HepG2 (cell line): ENCODE data around the gene PRR5L. TPM values are rescaled to one million over a fixed set of nuclear protein-coding genes. Genes with fewer than 3 reads are reported as not detected.

ENCODE experiments used
- ATAC-seq: fragments of 200-7000 bp; cut with Tn5 transposase; 3 replicates; pipeline ENCODE4 v1.9.1; 2020; ENCODE audit warnings: mild to moderate bottlenecking, moderate library complexity
- BruUV-seq: library from RNA; stranded (reverse); fragments of 400-500 nt; replicated peaks from 2 replicates; lab custom pipeline; 2021; lab: Mats Ljungman, UMichigan
- CTCF ChIA-PET: fragments of 300-600 bp; formaldehyde crosslinking; extraction: SDS; loops from one replicate; lab custom pipeline; 2021; ENCODE audit warnings: low total read pairs, inconsistent platforms, low intra/inter-chr PET ratio; lab: Yijun Ruan, JAX
- POLR2A ChIA-PET: fragments of 350-600 bp; sonication (Branson Sonifier 250); formaldehyde crosslinking; loops from one replicate; lab custom pipeline; 2020; ENCODE audit warnings: antibody characterized with exemption, inconsistent platforms; lab: Yijun Ruan, JAX
- DNase-seq: peaks from one replicate; pipeline ENCODE4 v3.0.0-alpha.2; 2015; ENCODE audit warnings: low spot score
- FAIRE-seq: peaks from 3 replicates; lab custom pipeline; 2011; peaks lifted over from hg19 to GRCh38; lab: Jason Lieb, UNC
- H2AFZ ChIP-seq: one replicate; pipeline ENCODE4 v1.6.1; 2011; ENCODE audit warnings: low read length, inconsistent platforms
- H3K27ac ChIP-seq: fragments of 300-600 bp; 3 replicates; pipeline ENCODE4 v1.8.0; 2011; ENCODE audit warnings: mixed run types, mild to moderate bottlenecking, mixed read lengths, low read length, inconsistent platforms; ENCODE audit not compliant: insufficient read depth; ENCODE audit errors: extremely low read length
- H3K27me3 ChIP-seq, 2 experiments: fragments of 200-600 bp in 1 of 2; 2 replicates in 1 of 2; 3 replicates in 1 of 2; pipeline versions ENCODE4 v1.6.0 to v1.8.0; 2011; ENCODE audit warnings: low read length in 2 of 2, mild to moderate bottlenecking in 2 of 2, moderate library complexity in 2 of 2, inconsistent platforms in 1 of 2; ENCODE audit not compliant: insufficient read depth in 2 of 2, control insufficient read depth in 1 of 2
- H3K36me3 ChIP-seq, 2 experiments: fragments of 200-600 bp in 1 of 2; replicated peaks in 1 of 2; 2 replicates in 1 of 2; 3 replicates in 1 of 2; pipeline versions ENCODE4 v1.5.1 to v1.8.0; 2011; ENCODE audit warnings: low read length in 2 of 2, inconsistent platforms in 1 of 2; ENCODE audit not compliant: insufficient read depth in 2 of 2, control insufficient read depth in 1 of 2
- H3K4me1 ChIP-seq: 2 replicates; pipeline ENCODE4 v1.5.1; 2012; ENCODE audit warnings: low read length, inconsistent platforms; ENCODE audit not compliant: insufficient read depth
- H3K4me2 ChIP-seq: 2 replicates; pipeline ENCODE4 v1.6.0; 2011; ENCODE audit warnings: low read depth, low read length, inconsistent platforms
- H3K4me3 ChIP-seq, 3 experiments: fragments of 200-600 bp in 1 of 3; sonication (generic), shearing (Covaris generic) in 1 of 3; replicated peaks in 1 of 3; 2 replicates each; pipeline ENCODE4 v1.5.1; 2011 to 2016; ENCODE audit warnings: low read length in 3 of 3, inconsistent platforms in 2 of 3, low read depth in 2 of 3, mild to moderate bottlenecking in 2 of 3, control low read depth in 1 of 3, mixed read lengths in 1 of 3; ENCODE audit not compliant: insufficient read depth in 1 of 3
- H3K79me2 ChIP-seq: one replicate; pipeline ENCODE4 v1.6.1; 2011; ENCODE audit warnings: low read length, inconsistent platforms; ENCODE audit not compliant: insufficient read depth
- H3K9ac ChIP-seq: 2 replicates; pipeline ENCODE4 v1.6.0; 2011; ENCODE audit warnings: mild to moderate bottlenecking, low read depth, low read length, inconsistent platforms; ENCODE audit not compliant: insufficient read depth
- H3K9me3 ChIP-seq: 2 replicates; pipeline ENCODE4 v1.5.1; 2012; ENCODE audit warnings: mild to moderate bottlenecking, low read length
- H4K20me1 ChIP-seq: 2 replicates; pipeline ENCODE4 v1.6.0; 2011; ENCODE audit warnings: inconsistent platforms, mild to moderate bottlenecking, low read length, moderate library complexity; ENCODE audit not compliant: insufficient read depth
- RARG ChIP-seq: sonication (generic); formaldehyde crosslinking; IDR thresholded peaks from 2 replicates; pipeline ENCODE4 v1.4.0; 2020; ENCODE audit warnings: low read depth, mild to moderate bottlenecking, missing genetic modification reagents
- ZNF552 ChIP-seq: sonication (generic); formaldehyde crosslinking; IDR thresholded peaks from 2 replicates; pipeline ENCODE4 v1.9.0; 2022; ENCODE audit warnings: missing genetic modification reagents, mild to moderate bottlenecking, borderline replicate concordance
- WGBS: methylation state at CpG from one replicate; pipeline ENCODE4 v1.1.6; 2017; ENCODE audit warnings: low lambda C conversion rate; 5-methylcytosine and 5-hydroxymethylcytosine counted together
- in situ Hi-C: cut with HindIII; loops from 2 replicates; pipeline ENCODE4 v1.10.0; 2017; ENCODE audit warnings: low pct_unique_long_range_greater_than_20kb; ENCODE audit not compliant: extremely low pct_ligation_motif_present
- intact Hi-C: fragments of 100-400 bp; cut with micrococcal nuclease; formaldehyde crosslinking; loops from one replicate; pipeline ENCODE4 v1.10.0; 2022; ENCODE audit not compliant: unreplicated experiment
- polyA plus RNA-seq, 8 experiments: library from polyadenylated mRNA; depleted of rRNA in 3 of 8; stranded (reverse) in 7 of 8; unstranded in 1 of 8; fragments of >200 nt; fragmentation: Illumina TruSeq in 4 of 8; extraction: Trizol in 4 of 8; gene quantifications; 2 replicates each; pipeline versions ENCODE4 v1.2.1 to v1.2.3, GENCODE V29; 2011 to 2016; ENCODE audit warnings: low read depth in 4 of 8, missing spikeins in 1 of 8, mixed read lengths in 1 of 8; ENCODE audit not compliant: insufficient read depth in 1 of 8
- total RNA-seq, 5 experiments: library from RNA; depleted of rRNA; stranded (reverse); fragments of >200 nt; fragmentation: Illumina TruSeq; extraction: Trizol; gene quantifications; 2 replicates each; pipeline ENCODE4 v1.2.3, GENCODE V29; 2016; ENCODE audit warnings: low read depth in 1 of 5
- TF ChIP-seq, protein P1 (sequence below): sonication (generic); formaldehyde crosslinking; IDR thresholded peaks from 2 replicates; pipeline ENCODE4 v1.8.0; 2022; ENCODE audit warnings: mild to moderate bottlenecking, missing genetic modification reagents; ENCODE audit not compliant: insufficient replicate concordance
- TF ChIP-seq, protein P2 (sequence below): sonication (generic); formaldehyde crosslinking; IDR thresholded peaks from 2 replicates; pipeline ENCODE4 v1.5.1; 2020; ENCODE audit warnings: missing genetic modification reagents, mild to moderate bottlenecking, borderline replicate concordance

Gene PRR5L
- total and polyA plus RNA-seq, 2 of the 13 experiments (the other 11 are each of a cell fraction or from before 2014, with no cell fraction given) = 0.16 TPM; not detected in 1

DNA sequence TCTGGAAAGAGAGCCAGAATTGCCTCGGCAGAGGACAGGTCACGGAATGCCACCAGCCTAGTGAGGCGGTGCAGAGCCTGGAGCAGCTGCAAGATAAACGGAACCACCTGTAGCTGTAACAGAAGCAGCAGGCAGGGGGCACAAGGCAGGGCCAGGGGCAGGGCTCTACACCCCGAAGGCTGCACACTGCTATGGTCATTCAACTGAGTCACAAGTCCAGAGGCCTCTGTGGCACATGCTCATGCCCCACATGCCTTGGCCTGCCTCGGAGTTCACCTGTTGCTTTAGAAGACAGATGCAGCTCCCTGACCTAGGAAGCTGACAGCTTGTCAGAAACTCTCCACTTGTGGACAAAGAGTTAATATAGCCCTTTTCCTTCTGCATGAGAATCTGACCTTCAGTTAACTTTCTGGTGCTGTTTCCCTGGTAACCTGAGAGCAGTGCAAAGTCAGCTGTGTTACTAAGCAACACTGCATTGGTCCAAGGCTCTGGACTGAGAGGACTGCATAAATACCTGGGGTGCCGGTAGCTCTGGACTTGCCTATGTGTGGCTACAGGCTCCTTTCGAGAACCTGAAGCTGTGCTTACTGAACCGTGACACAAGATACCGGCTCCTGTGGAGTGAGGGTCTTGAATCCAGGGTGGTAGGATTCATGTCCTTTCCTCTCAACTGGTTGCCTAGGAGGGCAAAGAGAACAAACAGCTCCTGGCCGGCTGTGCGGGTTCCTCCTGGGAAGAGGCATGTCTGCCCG, 17.4 kb upstream of the PRR5L start:
- Histone ChIP-seq H3K4me3 (no peak overlapping the region), H3K79me2 (peaks cover 4% of the 10 kb centered on the region), H3K4me1 (no peaks in the 10 kb centered on the region), H3K27ac (no peak overlapping the region), H4K20me1 (no peaks in the 10 kb centered on the region), H3K36me3 (peaks cover 11 to 22% of the 10 kb centered on the region in 2 experiments; a peak in 4 of 5 replicates), H3K9ac (no peak overlapping the region), H3K27me3 (no peaks in the 10 kb centered on the region), H3K4me2 (no peak overlapping the region), H2AFZ (no peak overlapping the region), H3K9me3 (no peaks in the 10 kb centered on the region)
- no TSS peak for BruUV-seq
- CTCF ChIA-PET = no interaction called here
- in situ Hi-C loops = no loop called here
- POLR2A ChIA-PET = no interaction called here
- FAIRE-seq = no peak
- peak; percentile 56 for ATAC-seq
- no peak for DNase-seq
- intact Hi-C loops = no loop called here
- 97% methylated on average over 7 of the region's 13 CpGs for WGBS
- TF ChIP-seq ZNF552 (no peak), RARG (CRISPR knock-in tag) (no peak)
- TF ChIP-seq, protein P1, sequence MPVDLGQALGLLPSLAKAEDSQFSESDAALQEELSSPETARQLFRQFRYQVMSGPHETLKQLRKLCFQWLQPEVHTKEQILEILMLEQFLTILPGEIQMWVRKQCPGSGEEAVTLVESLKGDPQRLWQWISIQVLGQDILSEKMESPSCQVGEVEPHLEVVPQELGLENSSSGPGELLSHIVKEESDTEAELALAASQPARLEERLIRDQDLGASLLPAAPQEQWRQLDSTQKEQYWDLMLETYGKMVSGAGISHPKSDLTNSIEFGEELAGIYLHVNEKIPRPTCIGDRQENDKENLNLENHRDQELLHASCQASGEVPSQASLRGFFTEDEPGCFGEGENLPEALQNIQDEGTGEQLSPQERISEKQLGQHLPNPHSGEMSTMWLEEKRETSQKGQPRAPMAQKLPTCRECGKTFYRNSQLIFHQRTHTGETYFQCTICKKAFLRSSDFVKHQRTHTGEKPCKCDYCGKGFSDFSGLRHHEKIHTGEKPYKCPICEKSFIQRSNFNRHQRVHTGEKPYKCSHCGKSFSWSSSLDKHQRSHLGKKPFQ (CRISPR knock-in tag) = no peak
- TF ChIP-seq, protein P2, sequence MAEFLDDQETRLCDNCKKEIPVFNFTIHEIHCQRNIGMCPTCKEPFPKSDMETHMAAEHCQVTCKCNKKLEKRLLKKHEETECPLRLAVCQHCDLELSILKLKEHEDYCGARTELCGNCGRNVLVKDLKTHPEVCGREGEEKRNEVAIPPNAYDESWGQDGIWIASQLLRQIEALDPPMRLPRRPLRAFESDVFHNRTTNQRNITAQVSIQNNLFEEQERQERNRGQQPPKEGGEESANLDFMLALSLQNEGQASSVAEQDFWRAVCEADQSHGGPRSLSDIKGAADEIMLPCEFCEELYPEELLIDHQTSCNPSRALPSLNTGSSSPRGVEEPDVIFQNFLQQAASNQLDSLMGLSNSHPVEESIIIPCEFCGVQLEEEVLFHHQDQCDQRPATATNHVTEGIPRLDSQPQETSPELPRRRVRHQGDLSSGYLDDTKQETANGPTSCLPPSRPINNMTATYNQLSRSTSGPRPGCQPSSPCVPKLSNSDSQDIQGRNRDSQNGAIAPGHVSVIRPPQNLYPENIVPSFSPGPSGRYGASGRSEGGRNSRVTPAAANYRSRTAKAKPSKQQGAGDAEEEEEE (CRISPR knock-in tag) = no peak
